ENCODE results near the gene TTC33. TPM values are rescaled to one million over a fixed set of nuclear protein-coding genes. Genes with fewer than 3 reads are reported as not detected.

TTC33 gene
- total RNA-seq, 3 donors from 2014 or later (not counting 1 experiment from before 2014, with no cell fraction given): 7.3 to 11.4 (median 10.0) TPM

DNA sequence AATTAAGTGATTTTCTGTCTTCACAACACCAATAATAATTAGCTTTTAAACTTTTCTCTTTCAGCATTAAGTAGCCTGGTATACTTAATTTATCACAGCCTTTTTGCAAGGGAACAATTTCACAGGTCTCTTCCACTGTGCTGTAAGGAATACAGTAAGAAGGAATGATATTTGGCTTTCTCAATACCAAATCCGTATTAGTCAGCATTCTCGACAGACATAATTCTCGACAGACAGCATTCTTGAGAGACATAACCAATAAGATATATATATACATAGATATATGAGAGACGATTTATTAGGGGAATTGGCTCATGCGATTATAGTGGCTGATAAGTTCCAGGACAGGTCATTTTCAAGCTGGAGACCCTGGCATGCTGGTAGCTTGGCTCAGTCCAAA lies 24.4 kb upstream of the TTC33 start:
- Mint-ChIP-seq H3K27ac (no peak overlapping the region), H3K9me3 (no peaks in the 10 kb centered on the region), H3K36me3 (peaks cover 15% of the 10 kb centered on the region), H3K4me1 (peaks cover 63 to 64% of the 10 kb centered on the region in 2 donors), H3K27me3 (ENCODE audit: low read depth in 2 of 2) (no peaks in the 10 kb centered on the region), H3K4me3 (no peak overlapping the region)
- ATAC-seq: no peak
- intact Hi-C loops (cut with micrococcal nuclease): no loop called here
- Histone ChIP-seq H3K27ac (ENCODE audit: low read length) (no peak overlapping the region), H3K27me3 (ENCODE audit: control insufficient read depth, insufficient read depth, low read length) (no peaks in the 10 kb centered on the region), H3K9me3 (ENCODE audit: control insufficient read depth, insufficient read depth, low read length) (no peaks in the 10 kb centered on the region), H3K4me3 (ENCODE audit: low read length) (no peak overlapping the region), H3K4me1 (ENCODE audit: control insufficient read depth, insufficient read depth, low read length) (no peaks in the 10 kb centered on the region), H3K36me3 (ENCODE audit: control insufficient read depth, insufficient read depth, low read length) (peaks cover 16% of the 10 kb centered on the region)
- no peak for DNase-seq
- WGBS (ENCODE audit: insufficient coverage): 100% methylated on average over 1 of the region's 5 CpGs
- TF ChIP-seq, protein P1, sequence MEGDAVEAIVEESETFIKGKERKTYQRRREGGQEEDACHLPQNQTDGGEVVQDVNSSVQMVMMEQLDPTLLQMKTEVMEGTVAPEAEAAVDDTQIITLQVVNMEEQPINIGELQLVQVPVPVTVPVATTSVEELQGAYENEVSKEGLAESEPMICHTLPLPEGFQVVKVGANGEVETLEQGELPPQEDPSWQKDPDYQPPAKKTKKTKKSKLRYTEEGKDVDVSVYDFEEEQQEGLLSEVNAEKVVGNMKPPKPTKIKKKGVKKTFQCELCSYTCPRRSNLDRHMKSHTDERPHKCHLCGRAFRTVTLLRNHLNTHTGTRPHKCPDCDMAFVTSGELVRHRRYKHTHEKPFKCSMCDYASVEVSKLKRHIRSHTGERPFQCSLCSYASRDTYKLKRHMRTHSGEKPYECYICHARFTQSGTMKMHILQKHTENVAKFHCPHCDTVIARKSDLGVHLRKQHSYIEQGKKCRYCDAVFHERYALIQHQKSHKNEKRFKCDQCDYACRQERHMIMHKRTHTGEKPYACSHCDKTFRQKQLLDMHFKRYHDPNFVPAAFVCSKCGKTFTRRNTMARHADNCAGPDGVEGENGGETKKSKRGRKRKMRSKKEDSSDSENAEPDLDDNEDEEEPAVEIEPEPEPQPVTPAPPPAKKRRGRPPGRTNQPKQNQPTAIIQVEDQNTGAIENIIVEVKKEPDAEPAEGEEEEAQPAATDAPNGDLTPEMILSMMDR (IDR thresholded peaks at IDR 0.05): no peak

GRCh38 chr5:40779561-40779960 lies 23.8 kb upstream of the TTC33 start:
- intact Hi-C loops (cut with micrococcal nuclease): no loop called here
- ATAC-seq (no peak), DNase-seq (no peak)
- H3K4me3 Mint-ChIP-seq: no peak overlapping the region
- H3K27ac Mint-ChIP-seq: no peak overlapping the region
- no peak overlapping the region for H3K27ac ChIP-seq (ENCODE audit: low read length)
- peaks cover 61% of the 10 kb centered on the region in 2 donors for H3K4me1 Mint-ChIP-seq
- no peak overlapping the region for H3K4me3 ChIP-seq (ENCODE audit: low read length)
- H3K9me3 ChIP-seq (ENCODE audit: control insufficient read depth, insufficient read depth, low read length): no peaks in the 10 kb centered on the region
- peaks cover 23% of the 10 kb centered on the region for H3K36me3 ChIP-seq (ENCODE audit: control insufficient read depth, insufficient read depth, low read length)
- no peaks in the 10 kb centered on the region for H3K9me3 Mint-ChIP-seq
- H3K27me3 Mint-ChIP-seq (ENCODE audit: low read depth in 2 of 2): no peaks in the 10 kb centered on the region
- WGBS (ENCODE audit: insufficient coverage): 97% methylated on average over 5 of the region's 6 CpGs
- peaks cover 15% of the 10 kb centered on the region for H3K36me3 Mint-ChIP-seq
- no peaks in the 10 kb centered on the region for H3K4me1 ChIP-seq (ENCODE audit: control insufficient read depth, insufficient read depth, low read length)
- H3K27me3 ChIP-seq (ENCODE audit: control insufficient read depth, insufficient read depth, low read length): no peaks in the 10 kb centered on the region
- TF ChIP-seq, protein P1 (IDR thresholded peaks at IDR 0.05): no peak

- Mint-ChIP-seq H3K27ac (no peak overlapping the region), H3K4me3 (no peak overlapping the region), H3K4me1 (peaks cover 50 to 51% of the 10 kb centered on the region in 2 donors), H3K36me3 (peaks cover 15% of the 10 kb centered on the region), H3K27me3 (ENCODE audit: low read depth in 2 of 2) (no peaks in the 10 kb centered on the region), H3K9me3 (no peaks in the 10 kb centered on the region)
- H3K9me3 ChIP-seq (ENCODE audit: control insufficient read depth, insufficient read depth, low read length): no peaks in the 10 kb centered on the region
- WGBS (ENCODE audit: insufficient coverage): no CpG with 5 or more reads among the region's 1 CpG
- ATAC-seq (no peak), DNase-seq (no peak)
- H3K4me3 ChIP-seq (ENCODE audit: low read length): no peak overlapping the region
- H3K4me1 ChIP-seq (ENCODE audit: control insufficient read depth, insufficient read depth, low read length): no peaks in the 10 kb centered on the region
- peaks cover 36% of the 10 kb centered on the region for H3K36me3 ChIP-seq (ENCODE audit: control insufficient read depth, insufficient read depth, low read length)
- no peak overlapping the region for H3K27ac ChIP-seq (ENCODE audit: low read length)
- TF ChIP-seq, protein P1 (IDR thresholded peaks at IDR 0.05): no peak
- H3K27me3 ChIP-seq (ENCODE audit: control insufficient read depth, insufficient read depth, low read length): no peaks in the 10 kb centered on the region
- intact Hi-C loops (cut with micrococcal nuclease): no loop called here
Observed at GRCh38 chr5:40778133-40778532, 22.4 kb upstream of the TTC33 start.

DNA sequence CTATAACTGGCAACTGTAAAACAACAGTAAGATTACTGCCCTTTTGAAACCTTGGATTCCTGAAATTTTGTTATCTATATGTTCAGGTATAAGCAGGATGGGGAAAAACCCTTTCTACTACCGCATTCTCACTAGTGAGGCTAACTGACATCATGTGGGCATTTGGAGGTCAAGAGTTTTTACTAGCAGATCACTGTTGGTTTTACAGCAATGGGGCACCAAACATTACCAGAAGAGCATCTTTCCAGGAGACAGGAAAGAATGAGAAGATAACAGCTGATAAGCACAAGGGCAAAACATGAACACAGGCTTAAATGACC lies 20.9 kb upstream of the TTC33 start:
- H3K27ac ChIP-seq (ENCODE audit: low read length): no peak overlapping the region
- H3K27ac Mint-ChIP-seq: peak overlapping the region in 1 of 2 donors; percentile 19
- H3K9me3 Mint-ChIP-seq: no peaks in the 10 kb centered on the region

More for the DNA sequence above, 20.9 kb upstream of the TTC33 start:
- DNase-seq: no peak
- peaks cover 41% of the 10 kb centered on the region for H3K36me3 ChIP-seq (ENCODE audit: control insufficient read depth, insufficient read depth, low read length)
- intact Hi-C loops (cut with micrococcal nuclease): no loop called here
- no peaks in the 10 kb centered on the region for H3K27me3 ChIP-seq (ENCODE audit: control insufficient read depth, insufficient read depth, low read length)
- TF ChIP-seq, protein P1 (IDR thresholded peaks at IDR 0.05): no peak
- H3K9me3 ChIP-seq (ENCODE audit: control insufficient read depth, insufficient read depth, low read length): no peaks in the 10 kb centered on the region
- H3K4me3 ChIP-seq (ENCODE audit: low read length): no peak overlapping the region
- Mint-ChIP-seq H3K27me3 (ENCODE audit: low read depth in 2 of 2) (no peaks in the 10 kb centered on the region), H3K36me3 (peaks cover 15% of the 10 kb centered on the region), H3K4me1 (peaks cover 38 to 39% of the 10 kb centered on the region in 2 donors), H3K4me3 (no peak overlapping the region)
- no peaks in the 10 kb centered on the region for H3K4me1 ChIP-seq (ENCODE audit: control insufficient read depth, insufficient read depth, low read length)
- WGBS (ENCODE audit: insufficient coverage): 100% methylated on average over 1 of the region's 1 CpG
- no peak for ATAC-seq
